Placental pericyte (primary cell): ENCODE measurements around the gene IKBKG. TPM values are rescaled to one million over a fixed set of nuclear protein-coding genes. Genes with fewer than 3 reads are reported as not detected.

Source experiments
- small RNA-seq: library from RNA; depleted of rRNA; stranded (forward); fragments of <200 nt; gene quantifications from one replicate; pipeline ENCODE3, GENCODE V24; 2012; ENCODE audit warnings: low replicate concordance
- total RNA-seq: library from RNA; depleted of rRNA; stranded (reverse); fragments of >200 nt; gene quantifications from 2 replicates; pipeline ENCODE4 v1.2.3, GENCODE V29; 2012

IKBKG gene, protein sequence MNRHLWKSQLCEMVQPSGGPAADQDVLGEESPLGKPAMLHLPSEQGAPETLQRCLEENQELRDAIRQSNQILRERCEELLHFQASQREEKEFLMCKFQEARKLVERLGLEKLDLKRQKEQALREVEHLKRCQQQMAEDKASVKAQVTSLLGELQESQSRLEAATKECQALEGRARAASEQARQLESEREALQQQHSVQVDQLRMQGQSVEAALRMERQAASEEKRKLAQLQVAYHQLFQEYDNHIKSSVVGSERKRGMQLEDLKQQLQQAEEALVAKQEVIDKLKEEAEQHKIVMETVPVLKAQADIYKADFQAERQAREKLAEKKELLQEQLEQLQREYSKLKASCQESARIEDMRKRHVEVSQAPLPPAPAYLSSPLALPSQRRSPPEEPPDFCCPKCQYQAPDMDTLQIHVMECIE
- 20.1 and 24.8 TPM in 2 replicates for total RNA-seq

DNA sequence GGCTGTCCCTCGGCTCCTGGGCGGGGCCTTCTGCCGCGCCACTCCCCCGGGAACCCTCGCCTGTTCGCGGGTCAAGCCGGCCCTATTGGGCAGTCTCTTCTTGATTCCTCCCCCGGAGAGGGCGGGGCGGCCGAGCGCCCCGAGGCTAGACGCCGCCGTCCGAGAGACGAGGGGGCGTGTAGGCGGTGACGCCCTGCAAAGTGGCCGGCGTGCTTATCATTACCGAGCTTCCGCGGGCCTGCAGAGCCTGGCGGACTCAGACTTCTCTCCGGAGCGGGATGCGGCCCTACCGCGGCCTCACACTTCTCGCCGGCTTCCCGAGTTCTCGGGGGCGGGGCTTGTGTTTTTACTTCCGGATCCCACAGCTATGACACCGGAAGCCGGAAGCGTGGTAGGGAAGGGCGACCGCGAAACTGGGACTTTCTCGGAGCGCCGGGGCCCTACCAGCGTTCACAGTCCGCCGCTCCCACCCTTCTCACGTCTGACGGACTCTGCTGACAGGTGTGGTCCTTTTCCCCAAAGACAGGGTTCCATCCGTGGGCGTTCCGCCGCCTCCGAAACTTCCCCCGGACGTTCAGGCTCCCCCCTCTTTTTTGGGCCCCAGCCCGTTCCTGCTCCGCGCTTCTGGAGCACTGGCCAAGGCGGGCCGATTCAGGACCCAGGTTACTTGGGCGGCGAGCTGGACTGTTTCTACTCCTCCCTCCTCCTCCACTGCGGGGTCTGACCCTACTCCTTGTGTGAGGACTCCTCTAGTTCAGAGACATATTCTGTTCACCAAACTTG, at the start of gene IKBKG:
Gene IKBKG (plus strand): TSS at position 376 of the 783 bp plus-strand sequence. CDS start 4,383 bp downstream, outside the sequence.

GRCh38 chrX:154515966-154516655, 31.3 kb upstream of the IKBKG start, which contains the start of gene FAM3A:
TSS of gene FAM3A (minus strand) at chrX:154516232. CDS start at chrX:154515772, 460 bp downstream.

GRCh38 chrX:154546354-154547244, 821 bp upstream of the IKBKG start, which contains the start of gene G6PD:
TSS of gene G6PD (minus strand) at chrX:154546846. CDS start at chrX:154546155, 691 bp downstream.

GRCh38 chrX:154584585-154585183, 37.3 kb downstream of the IKBKG start, which contains the start of gene CTAG1A:
TSS of gene CTAG1A (plus strand) at chrX:154585133. CDS start at chrX:154585207, 74 bp downstream.

Small RNA genes lying within 50 kb of the gene (small RNA-seq; reads per million reads assigned to genes)
- not detected for gene AC244090.1

Other genes with a start within 250 kb of the IKBKG start
- 2,184 and 2,759 TPM in 2 replicates for gene FLNA, start 173.0 kb upstream of the IKBKG start, total RNA-seq
- 37.9 and 39.5 TPM in 2 replicates for gene EMD, start 168.3 kb upstream of the IKBKG start, total RNA-seq
- gene RPL10, start 149.2 kb upstream of the IKBKG start, total RNA-seq = 1,465 and 3,108 TPM in 2 replicates
- gene DNASE1L1, start 138.4 kb upstream of the IKBKG start, total RNA-seq = 59.4 and 61.3 TPM in 2 replicates
- gene TAFAZZIN, start 136.1 kb upstream of the IKBKG start, total RNA-seq = 22.8 and 30.0 TPM in 2 replicates
- 55.3 and 151 TPM in 2 replicates for gene ATP6AP1, start 118.9 kb upstream of the IKBKG start, total RNA-seq
- 167 and 170 TPM in 2 replicates for gene GDI1, start 110.5 kb upstream of the IKBKG start, total RNA-seq
- gene FAM50A, start 103.5 kb upstream of the IKBKG start, total RNA-seq = 40.2 and 106 TPM in 2 replicates
- gene PLXNA3, start 89.3 kb upstream of the IKBKG start, total RNA-seq = 21.2 and 25.8 TPM in 2 replicates
- gene LAGE3, start 68.3 kb upstream of the IKBKG start, total RNA-seq = 15.7 and 20.4 TPM in 2 replicates
- 33.0 and 51.5 TPM in 2 replicates for gene UBL4A, start 61.0 kb upstream of the IKBKG start, total RNA-seq
- gene SLC10A3, start 57.0 kb upstream of the IKBKG start, total RNA-seq = 38.1 and 45.2 TPM in 2 replicates
- 24.5 and 45.1 TPM in 2 replicates for gene FAM3A, start 31.4 kb upstream of the IKBKG start, total RNA-seq
- 90.6 and 152 TPM in 2 replicates for gene G6PD, start 774 bp upstream of the IKBKG start, total RNA-seq
- not detected in 2 replicates for gene CTAG1A, start 37.5 kb downstream of the IKBKG start, total RNA-seq
- not detected in 2 replicates for gene CTAG1B, start 71.7 kb downstream of the IKBKG start, total RNA-seq
- gene CTAG2, start 106.0 kb downstream of the IKBKG start, total RNA-seq = 0.22 TPM in 1 of 2 replicates, not detected in the other
- 0.44 and 0.57 TPM in 2 replicates for gene GAB3, start 203.5 kb downstream of the IKBKG start, total RNA-seq
- gene DKC1, start 215.2 kb downstream of the IKBKG start, total RNA-seq = 43.1 and 47.0 TPM in 2 replicates